BJ (cell line): Measurements from ENCODE around the gene FAR2. TPM values are rescaled to one million over a fixed set of nuclear protein-coding genes. Genes with fewer than 3 reads are reported as not detected.

Experiments used
- CTCF ChIA-PET: fragments of 350-600 bp; formaldehyde crosslinking; extraction: SDS; loops from one replicate; lab custom pipeline; 2021; ENCODE audit warnings: antibody characterized with exemption, inconsistent platforms; lab: Yijun Ruan, JAX
- POLR2A ChIA-PET: fragments of 300-600 bp; sonication (Branson Sonifier 250); formaldehyde crosslinking; extraction: SDS; loops from one replicate; lab custom pipeline; 2021; ENCODE audit warnings: antibody characterized with exemption; lab: Charles Lee
- DNase-seq: peaks from one replicate; pipeline ENCODE4 v3.0.0-alpha.2; 2011; ENCODE audit warnings: low read depth
- H3K27me3 ChIP-seq: 2 replicates; pipeline ENCODE4 v1.6.0; 2011; ENCODE audit warnings: low read length; ENCODE audit not compliant: control insufficient read depth, insufficient read depth
- H3K36me3 ChIP-seq: 2 replicates; pipeline ENCODE4 v1.5.1; 2011; ENCODE audit warnings: low read length; ENCODE audit not compliant: control insufficient read depth, insufficient read depth
- H3K4me3 ChIP-seq: 2 replicates; pipeline ENCODE4 v1.5.1; 2011; ENCODE audit warnings: low read depth, mild to moderate bottlenecking, control low read depth, low read length
- polyA plus RNA-seq: library from polyadenylated mRNA; depleted of rRNA; stranded (reverse); fragments of >200 nt; gene quantifications from 2 replicates; pipeline ENCODE4 v1.2.3, GENCODE V29; 2011
- TF ChIP-seq, protein P1 (sequence below): IDR thresholded peaks from 2 replicates; pipeline ENCODE4 v1.5.1; 2011; ENCODE audit warnings: low read depth, mild to moderate bottlenecking, control low read depth, inconsistent platforms, low read length, moderate library complexity; ENCODE audit not compliant: insufficient read depth

Gene FAR2
- polyA plus RNA-seq, 1 experiment: 17.1 TPM

DNA sequence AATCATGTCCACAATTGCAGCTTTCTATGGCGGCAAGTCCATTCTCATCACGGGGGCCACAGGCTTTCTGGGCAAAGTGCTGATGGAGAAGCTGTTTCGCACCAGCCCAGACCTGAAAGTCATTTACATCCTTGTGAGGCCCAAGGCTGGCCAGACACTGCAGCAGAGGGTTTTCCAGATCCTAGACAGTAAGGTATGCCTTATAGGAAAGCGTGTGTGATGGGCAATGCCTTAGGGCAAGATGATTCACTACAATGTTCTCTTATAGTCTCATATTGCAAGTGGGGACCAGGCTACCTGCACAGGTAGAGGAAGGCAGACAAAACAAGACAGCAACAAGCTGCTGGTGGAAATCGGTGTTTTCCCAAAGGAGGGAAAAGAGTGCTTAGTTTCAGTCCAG lies 121.4 kb downstream of the FAR2 start:
- CTCF ChIA-PET: interaction anchor here (1.5 kb wide), 1 partner anchor 182 kb away, joined by 4 read pairs; no protein-coding TSS in a partner anchor
- no peak overlapping the region for H3K4me3 ChIP-seq
- TF ChIP-seq, protein P1, sequence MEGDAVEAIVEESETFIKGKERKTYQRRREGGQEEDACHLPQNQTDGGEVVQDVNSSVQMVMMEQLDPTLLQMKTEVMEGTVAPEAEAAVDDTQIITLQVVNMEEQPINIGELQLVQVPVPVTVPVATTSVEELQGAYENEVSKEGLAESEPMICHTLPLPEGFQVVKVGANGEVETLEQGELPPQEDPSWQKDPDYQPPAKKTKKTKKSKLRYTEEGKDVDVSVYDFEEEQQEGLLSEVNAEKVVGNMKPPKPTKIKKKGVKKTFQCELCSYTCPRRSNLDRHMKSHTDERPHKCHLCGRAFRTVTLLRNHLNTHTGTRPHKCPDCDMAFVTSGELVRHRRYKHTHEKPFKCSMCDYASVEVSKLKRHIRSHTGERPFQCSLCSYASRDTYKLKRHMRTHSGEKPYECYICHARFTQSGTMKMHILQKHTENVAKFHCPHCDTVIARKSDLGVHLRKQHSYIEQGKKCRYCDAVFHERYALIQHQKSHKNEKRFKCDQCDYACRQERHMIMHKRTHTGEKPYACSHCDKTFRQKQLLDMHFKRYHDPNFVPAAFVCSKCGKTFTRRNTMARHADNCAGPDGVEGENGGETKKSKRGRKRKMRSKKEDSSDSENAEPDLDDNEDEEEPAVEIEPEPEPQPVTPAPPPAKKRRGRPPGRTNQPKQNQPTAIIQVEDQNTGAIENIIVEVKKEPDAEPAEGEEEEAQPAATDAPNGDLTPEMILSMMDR: no peak
- no peak for DNase-seq
- POLR2A ChIA-PET: no interaction called here
- no peaks in the 10 kb centered on the region for H3K27me3 ChIP-seq
- H3K36me3 ChIP-seq: no peaks in the 10 kb centered on the region

GRCh38 chr12:29273178-29273843 lies 124.2 kb downstream of the FAR2 start:
- no peak for DNase-seq
- H3K4me3 ChIP-seq: no peak overlapping the region
- ChIA-PET POLR2A (no interaction called here), CTCF (no interaction called here)
- TF ChIP-seq, protein P1: no peak
- H3K36me3 ChIP-seq: no peaks in the 10 kb centered on the region
- H3K27me3 ChIP-seq: no peaks in the 10 kb centered on the region

DNA sequence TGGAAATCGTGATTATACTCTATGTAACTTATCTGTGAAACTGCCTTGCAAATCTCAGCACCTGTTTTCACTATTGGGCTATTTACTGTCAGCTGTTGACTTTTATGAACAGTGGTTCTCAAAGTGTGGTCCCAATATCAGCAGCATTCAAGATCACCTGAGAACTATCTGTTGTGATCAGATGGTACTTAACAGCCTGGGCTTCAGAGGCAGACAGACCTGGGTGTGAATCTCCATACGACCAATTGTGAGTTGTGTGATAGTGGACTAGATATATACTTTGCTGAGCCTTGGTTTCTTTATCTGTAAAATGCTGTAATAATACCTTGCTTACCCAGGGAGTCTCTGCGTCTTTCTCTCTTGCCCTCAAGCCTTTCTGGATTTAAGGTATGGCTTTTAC lies 126.8 kb downstream of the FAR2 start:
- Histone ChIP-seq H3K4me3 (no peak overlapping the region), H3K27me3 (no peaks in the 10 kb centered on the region), H3K36me3 (no peaks in the 10 kb centered on the region)
- CTCF ChIA-PET: no interaction called here
- DNase-seq: no peak
- TF ChIP-seq, protein P1: no peak
- POLR2A ChIA-PET: no interaction called here

GRCh38 chr12:29277231-29277630 lies 128.2 kb downstream of the FAR2 start:
- Histone ChIP-seq H3K4me3 (no peak overlapping the region), H3K27me3 (no peaks in the 10 kb centered on the region), H3K36me3 (no peaks in the 10 kb centered on the region)
- TF ChIP-seq, protein P1: no peak
- ChIA-PET CTCF (interaction anchor here (0.6 to 1.4 kb wide), 3 partner anchors 34 to 1709 kb away, joined by 4 to 7 read pairs (median 6); no protein-coding TSS in a partner anchor), POLR2A (no interaction called here)
- DNase-seq: peak; percentile 42

DNA sequence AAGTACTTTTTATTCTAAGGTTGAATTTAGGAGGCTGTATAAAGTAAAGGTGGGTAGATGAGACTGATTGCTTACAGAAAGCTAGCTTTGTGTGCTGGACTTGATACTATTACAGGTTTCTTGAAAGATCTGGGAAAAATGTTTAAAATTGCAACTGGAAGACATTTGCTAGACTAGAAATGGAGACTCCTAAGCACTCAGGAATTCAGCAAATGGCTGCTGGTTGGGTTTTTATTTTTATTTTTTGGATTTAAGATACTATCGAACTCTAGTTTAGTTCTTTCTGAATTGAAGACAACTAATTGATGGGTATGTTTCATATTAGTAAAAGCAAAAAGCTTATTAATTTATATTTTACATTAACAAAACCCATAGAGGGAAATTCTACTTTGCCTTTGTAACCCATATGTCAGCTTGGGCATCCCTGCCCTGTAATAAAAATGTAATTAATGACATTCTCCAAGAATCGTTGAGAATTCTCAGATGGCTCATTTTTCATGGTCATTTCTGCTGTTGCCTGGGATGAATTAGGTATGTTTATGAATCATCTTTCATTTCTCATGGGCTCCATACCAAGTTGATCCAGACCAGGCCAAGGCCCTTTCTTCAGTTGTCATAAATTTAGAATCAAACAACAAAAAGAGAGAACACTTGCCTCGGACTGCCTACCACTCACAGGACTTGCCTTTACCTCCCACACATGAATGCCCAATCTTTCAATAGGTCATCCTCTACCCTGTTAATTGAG lies 129.8 kb downstream of the FAR2 start:
- Histone ChIP-seq H3K36me3 (no peaks in the 10 kb centered on the region), H3K4me3 (no peak overlapping the region), H3K27me3 (no peaks in the 10 kb centered on the region)
- peak; percentile 33 for DNase-seq
- TF ChIP-seq, protein P1: no peak
- ChIA-PET CTCF (interaction anchor here (0.8 kb wide), 1 partner anchor 190 kb away, joined by 3 read pairs; no protein-coding TSS in a partner anchor), POLR2A (no interaction called here)
